Dermis microvascular lymphatic vessel endothelial cell (primary cell): ENCODE data around the gene ZCWPW1. TPM values are rescaled to one million over a fixed set of nuclear protein-coding genes. Genes with fewer than 3 reads are reported as not detected.
"Not testable (repeated sequence)": the region's sequence is repeated elsewhere in the genome, so short reads cannot be mapped to it uniquely, and the experiment has no call there.

Experiments used
- DNase-seq, 2 donors: peaks; one replicate each; pipeline versions ENCODE4 v3.0.0 to v3.0.0-alpha.2; 2010; ENCODE audit warnings: low read depth in 2 of 2
- total RNA-seq: library from RNA; depleted of rRNA; stranded (reverse); fragments of >200 nt; gene quantifications from 2 replicates; pipeline ENCODE4 v1.2.1, GENCODE V29; 2014

The ZCWPW1 gene
- total RNA-seq, 1 donor from 2014 or later = 0.77 TPM

- no peak for DNase-seq
Measured at GRCh38 chr7:100401811-100402210, 26.7 kb downstream of the ZCWPW1 start.

DNA sequence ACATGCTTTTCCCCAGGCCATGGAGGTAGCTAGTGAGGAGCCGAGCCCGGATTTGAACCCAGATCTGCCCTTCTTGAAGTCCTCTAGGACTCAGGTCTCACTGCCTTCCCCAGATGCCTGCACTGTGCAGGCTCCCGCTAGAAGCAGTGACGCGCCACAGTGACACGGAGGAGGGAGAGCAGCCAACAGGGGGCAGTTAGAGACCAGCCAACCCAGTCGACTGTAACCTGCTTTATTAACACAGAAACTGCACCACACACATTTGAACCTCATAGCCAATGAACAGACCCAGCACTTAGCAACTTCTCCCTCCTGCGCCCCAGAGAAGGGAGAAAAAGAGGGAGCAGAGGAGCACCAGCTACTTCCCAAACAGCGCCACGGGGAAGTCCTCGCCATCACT, 27.8 kb downstream of the ZCWPW1 start:
- peak; percentile 9 to 30 for DNase-seq

DNA sequence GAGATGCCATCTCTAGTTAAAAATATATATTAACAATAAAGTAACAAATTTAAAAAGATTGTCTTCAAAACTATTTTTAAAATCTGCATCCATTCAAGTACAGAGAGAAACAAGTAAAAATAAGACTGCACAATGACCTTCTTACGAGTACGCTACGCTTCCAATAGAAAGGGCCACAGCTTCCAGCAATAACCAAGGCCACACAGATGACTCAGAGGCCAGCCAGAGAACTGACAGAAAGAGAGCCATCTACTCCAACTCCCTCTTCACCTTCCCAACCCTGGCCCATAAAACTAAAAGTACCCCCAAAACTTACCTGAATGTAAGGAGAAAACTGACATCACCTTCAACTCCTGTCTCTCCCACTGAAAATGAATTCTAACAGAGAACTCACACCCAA, 28.5 kb downstream of the ZCWPW1 start:
- DNase-seq = no peak

- no peak for DNase-seq
Measured at GRCh38 chr7:100398239-100398638, 30.3 kb downstream of the ZCWPW1 start.

- no peak for DNase-seq
Measured at GRCh38 chr7:100397315-100398081, 31.0 kb downstream of the ZCWPW1 start.

DNA sequence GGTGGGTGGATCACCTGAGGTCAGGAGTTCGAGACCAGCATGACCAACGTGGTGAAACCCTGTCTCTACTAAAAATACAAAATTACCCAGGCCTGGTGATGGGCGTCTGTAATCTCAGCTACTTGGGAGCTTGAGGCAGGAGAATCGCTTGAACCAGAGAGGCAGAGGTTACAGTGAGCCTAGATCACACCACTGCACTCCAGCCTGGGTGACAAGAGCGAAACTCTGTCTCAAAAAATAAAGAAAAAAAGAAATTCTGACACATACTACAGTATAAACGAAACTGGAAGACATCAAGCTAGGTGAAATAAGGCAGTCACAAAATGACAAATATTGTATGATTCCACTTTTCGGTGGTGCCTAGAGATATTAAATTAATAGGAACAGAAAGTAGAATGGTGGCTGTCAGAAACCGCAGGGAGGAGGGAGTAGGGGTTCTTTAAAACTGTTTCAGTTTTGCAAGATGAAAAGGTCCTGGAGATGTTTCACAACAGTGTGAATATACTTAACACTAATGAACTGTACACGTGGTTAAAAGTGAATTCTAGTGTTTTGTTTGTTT, 32.0 kb downstream of the ZCWPW1 start:
- no peak for DNase-seq

DNA sequence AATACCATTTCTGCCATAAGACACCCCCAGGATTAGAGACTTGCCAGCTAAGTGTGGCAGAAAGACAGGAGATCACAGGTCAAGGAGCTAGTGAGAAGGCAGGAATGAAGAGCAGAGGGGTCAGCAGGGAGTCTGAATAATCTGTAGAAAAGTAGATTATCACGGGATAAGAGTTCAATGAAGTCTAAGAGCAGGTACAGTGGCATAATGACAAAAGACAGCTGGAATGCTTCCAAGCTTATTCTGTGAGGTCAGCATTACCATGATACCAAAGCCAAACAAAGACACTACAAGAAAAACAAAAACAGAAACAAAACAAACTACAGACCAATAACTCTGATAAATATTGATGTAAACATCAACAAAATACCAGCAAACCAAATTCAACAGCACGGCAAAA, 34.4 kb downstream of the ZCWPW1 start:
- DNase-seq = no peak

- DNase-seq = no peak
Measured at GRCh38 chr7:100393233-100393905, 35.1 kb downstream of the ZCWPW1 start.

DNA sequence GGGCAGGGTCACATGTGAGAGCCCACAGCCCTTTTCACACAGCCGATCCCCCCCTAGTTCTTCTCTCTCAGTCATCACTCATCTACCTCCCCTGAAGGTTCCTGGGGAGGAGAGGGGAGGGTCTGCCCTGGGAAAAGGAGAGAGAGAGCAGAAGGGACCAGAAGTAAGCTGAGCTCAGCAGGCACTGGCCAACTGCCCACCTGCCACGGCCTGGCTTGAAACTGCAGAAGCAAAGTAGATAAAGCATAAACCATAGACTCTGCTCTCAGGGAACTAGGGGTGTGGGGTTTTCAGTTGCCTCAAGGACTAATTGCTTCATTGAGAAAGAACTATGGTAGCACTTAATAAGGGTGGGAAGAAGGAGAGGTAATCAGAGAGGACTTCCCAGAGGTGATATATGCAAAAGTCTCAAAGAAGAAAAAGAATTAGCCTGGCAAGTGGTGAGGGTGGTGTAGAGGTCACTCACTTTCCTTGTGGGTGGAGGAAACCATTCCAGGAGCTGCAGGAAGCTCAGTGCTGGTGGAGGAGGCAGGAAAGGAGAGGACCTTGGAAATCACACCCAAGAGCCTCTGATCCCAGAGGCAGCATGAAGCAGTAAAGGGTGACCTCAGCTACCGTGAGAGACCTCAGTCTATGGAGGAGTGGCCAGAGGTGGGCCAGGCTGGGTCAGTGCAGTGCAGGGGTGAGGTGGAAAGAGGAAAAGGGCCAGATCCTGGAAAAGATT, 38.1 kb downstream of the ZCWPW1 start:
- DNase-seq = no peak

- DNase-seq = no peak
Measured at GRCh38 chr7:100389437-100390088, 38.9 kb downstream of the ZCWPW1 start.

GRCh38 chr7:100387695-100388094, 40.8 kb downstream of the ZCWPW1 start:
- no peak for DNase-seq

DNA sequence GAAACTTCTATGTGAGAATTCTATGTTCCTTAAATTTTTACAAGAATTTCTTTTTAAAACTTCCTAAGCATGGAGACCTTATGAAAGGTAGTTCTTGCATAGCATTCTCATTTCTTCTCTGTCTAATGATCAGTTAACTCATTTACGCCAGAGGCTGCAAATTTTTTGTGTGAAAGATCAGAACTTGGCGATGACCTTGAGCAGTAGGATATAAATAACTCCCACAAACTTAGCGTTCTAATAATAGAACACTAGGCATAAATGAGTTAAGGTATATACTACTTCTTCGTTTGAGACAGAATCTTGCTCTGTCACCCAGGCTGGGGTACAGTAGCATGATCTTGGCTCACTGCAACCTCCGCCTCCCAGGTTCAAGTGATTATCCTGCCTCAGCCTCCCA, 41.6 kb downstream of the ZCWPW1 start:
- DNase-seq = no peak

DNA sequence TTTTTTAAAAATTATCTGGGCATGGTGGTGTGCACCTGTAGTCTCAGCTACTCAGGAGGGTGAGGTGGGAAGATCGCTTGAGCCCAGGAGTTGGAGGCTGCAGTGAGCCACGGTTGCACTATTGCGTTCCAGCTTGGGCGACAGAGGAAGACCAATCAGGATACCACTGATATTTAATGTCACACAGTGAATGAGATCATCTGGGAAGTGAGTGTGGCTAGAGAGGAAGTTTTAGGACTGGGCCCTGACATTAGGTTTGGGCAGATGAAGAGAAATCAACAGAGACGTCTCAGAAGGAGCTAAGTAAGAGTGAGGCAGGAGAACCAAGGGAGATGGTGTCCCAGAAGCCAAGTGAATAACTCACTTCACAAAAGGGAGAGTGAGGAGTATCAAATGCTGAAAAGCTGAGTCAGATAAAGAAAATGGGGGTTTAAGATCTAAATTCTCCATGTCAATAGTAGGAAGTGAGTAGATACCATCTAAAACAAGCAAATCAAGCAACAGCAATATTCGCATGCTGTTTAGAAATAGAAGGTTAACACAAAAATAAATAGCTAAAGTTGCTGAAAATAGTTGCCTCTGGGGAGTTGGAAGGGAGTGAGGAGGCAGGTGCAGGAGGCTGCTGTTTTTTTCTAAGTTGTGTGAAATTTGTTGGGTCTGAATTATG, 43.7 kb downstream of the ZCWPW1 start:
- no peak for DNase-seq

DNA sequence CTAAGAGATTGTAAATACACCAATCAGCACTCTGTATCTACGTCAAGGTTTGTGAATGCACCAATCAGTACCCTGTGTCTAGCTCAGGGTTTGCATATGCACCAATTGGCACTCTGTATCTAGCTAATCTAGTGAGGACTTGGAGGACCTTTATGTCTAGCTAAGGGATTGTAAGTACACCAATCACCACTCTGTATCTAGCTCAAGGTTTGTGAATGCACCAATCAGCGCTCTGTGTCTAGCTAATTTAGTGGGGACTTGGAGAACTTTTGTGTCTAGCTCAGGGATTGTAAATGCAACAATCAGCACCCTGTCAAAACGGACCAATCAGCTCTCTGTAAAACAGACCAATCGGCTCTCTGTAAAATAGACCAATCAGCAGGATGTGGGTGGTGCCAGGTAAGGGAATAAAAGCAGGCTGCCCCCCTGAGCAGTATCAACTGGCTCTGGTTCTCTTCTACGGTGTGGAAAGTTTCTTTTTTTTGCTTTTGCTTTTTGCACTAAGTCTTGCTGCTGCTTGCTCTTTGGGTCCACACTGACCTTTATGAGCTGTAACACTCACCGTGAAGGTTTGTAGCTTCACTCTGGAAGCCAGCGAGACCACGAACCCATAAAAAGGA, 46.2 kb downstream of the ZCWPW1 start:
- DNase-seq = not testable (repeated sequence)

DNA sequence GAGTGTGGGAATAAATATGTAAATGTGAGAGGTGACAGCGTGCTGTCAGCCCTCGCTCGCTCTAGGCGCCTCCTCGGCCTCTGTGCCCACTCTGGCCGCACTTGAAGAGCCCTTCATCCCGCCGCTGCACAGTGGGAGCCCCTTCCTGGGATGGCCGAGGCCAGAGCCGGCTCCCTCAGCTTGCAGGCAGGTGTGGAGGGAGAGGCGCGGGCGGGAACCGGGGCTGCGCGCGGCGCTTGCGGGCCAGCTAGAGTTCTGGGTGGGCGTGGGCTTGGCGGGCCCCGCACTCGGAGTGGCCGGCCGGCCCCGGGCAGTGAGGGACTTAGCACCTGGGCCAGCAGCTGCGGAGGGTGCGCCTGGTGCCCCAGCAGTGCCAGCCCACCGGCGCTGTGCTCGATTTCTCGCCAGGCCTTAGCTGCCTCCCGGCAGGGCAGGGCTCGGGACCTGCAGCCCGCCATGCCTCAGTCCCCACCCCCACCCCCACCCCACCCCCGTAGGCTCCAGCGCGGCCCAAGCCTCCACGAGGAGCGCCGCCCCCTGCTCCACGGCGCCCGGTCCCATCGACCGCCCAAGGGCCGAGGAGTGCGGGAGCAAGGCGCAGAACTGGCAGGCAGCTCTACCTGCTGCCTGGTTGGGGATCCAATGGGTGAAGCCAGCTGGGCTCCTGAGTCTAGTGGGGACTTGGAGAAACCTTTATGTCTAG, 46.8 kb downstream of the ZCWPW1 start:
- DNase-seq = not testable (repeated sequence)

GRCh38 chr7:100380196-100380595, 48.3 kb downstream of the ZCWPW1 start:
- no peak for DNase-seq

DNA sequence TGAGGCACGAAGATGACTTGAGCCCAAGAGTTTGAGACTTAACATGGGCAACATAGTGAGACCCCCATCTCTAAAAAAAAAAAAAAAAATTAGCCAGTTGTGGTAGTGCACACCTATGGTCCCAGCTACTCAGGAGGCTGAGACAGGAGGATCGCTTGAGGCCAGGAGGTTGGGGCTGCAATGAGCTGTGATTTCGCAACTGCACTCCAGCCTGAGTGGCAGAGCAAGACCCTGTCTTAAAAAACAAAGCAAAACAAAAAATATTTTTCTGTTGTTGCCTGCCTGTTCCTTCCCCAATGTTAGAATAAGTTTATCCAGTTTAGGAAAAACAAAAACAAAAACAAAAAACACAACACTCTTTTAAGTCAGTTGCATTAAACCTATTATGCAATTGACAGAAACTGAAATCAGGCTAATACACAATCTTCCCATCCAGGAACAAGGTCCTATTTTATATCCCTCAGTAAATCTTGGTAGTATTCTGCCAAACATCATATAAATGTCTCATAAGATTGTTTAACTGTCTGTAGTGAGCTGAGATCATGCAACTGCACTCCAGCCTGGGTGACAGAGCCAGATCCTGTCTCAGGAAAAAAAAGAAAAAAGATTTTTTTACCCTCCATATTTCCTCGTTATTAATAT, 50.3 kb downstream of the ZCWPW1 start:
- no peak for DNase-seq

- DNase-seq = no peak
Measured at GRCh38 chr7:100376066-100376465, 52.4 kb downstream of the ZCWPW1 start.

- no peak for DNase-seq
Measured at GRCh38 chr7:100374601-100375000, 53.9 kb downstream of the ZCWPW1 start.
